A549 (cell line): ENCODE data around the gene PNPLA7. TPM values are rescaled to one million over a fixed set of nuclear protein-coding genes. Genes with fewer than 3 reads are reported as not detected.
A peak's percentile ranks its signal among the peaks of the same experiment; 100 is the strongest.
"Not testable (repeated sequence)": the region's sequence is repeated elsewhere in the genome, so short reads cannot be mapped to it uniquely, and the experiment has no call there.

Experiments
- ATAC-seq, 2 experiments: fragments of 200-7000 bp in 1 of 2; fragments of >200 bp in 1 of 2; cut with Nextera tagmentation in 1 of 2; cut with Tn5 transposase in 1 of 2; 3 replicates each; pipeline versions ENCODE4 v1.8.0 to v1.9.1; 2018 to 2020; ENCODE audit warnings: mild to moderate bottlenecking in 1 of 2, moderate library complexity in 1 of 2
- CTCF ChIA-PET: fragments of 300-600 bp; sonication (Branson Sonifier 250); formaldehyde crosslinking; extraction: SDS; loops from one replicate; lab custom pipeline; 2021; ENCODE audit warnings: antibody characterized with exemption, inconsistent platforms; lab: Yijun Ruan, JAX
- POLR2A ChIA-PET: fragments of 350-600 bp; formaldehyde crosslinking; extraction: SDS; loops from one replicate; lab custom pipeline; 2021; ENCODE audit warnings: antibody characterized with exemption, inconsistent platforms; lab: Yijun Ruan, JAX
- DNase-seq, 2 experiments: peaks; one replicate each; pipeline versions ENCODE4 v3.0.0 to v3.0.0-alpha.2; 2011 to 2016; ENCODE audit warnings: low read depth in 1 of 2, low spot score in 1 of 2
- FAIRE-seq: peaks from 2 replicates; lab custom pipeline; 2011; peaks lifted over from hg19 to GRCh38; lab: Jason Lieb, UNC
- H3K27ac ChIP-seq, 2 experiments: fragments of >200 bp; sonication (Bioruptor Twin); formaldehyde crosslinking; 3 replicates each; pipeline ENCODE4 v1.5.1; 2016 to 2017
- H3K4me1 ChIP-seq: fragments of >200 bp; sonication (Bioruptor Twin); formaldehyde crosslinking; 3 replicates; pipeline ENCODE4 v1.6.1; 2016
- H3K4me2 ChIP-seq: fragments of >200 bp; sonication (Bioruptor Twin); formaldehyde crosslinking; 3 replicates; pipeline ENCODE4 v1.6.1; 2016
- H3K4me3 ChIP-seq: fragments of >200 bp; sonication (Bioruptor Twin); formaldehyde crosslinking; 3 replicates; pipeline ENCODE4 v1.5.1; 2016
- H3K9me3 ChIP-seq: fragments of >200 bp; sonication (Bioruptor Twin); formaldehyde crosslinking; 3 replicates; pipeline ENCODE4 v1.6.1; 2016
- BHLHE40 ChIP-seq: IDR thresholded peaks from 2 replicates; pipeline ENCODE4 v1.6.1; 2012; ENCODE audit warnings: low read depth, low read length, inconsistent platforms
- CBX8 ChIP-seq: fragments of 200-600 bp; sonication (generic); IDR thresholded peaks from 2 replicates; pipeline ENCODE4 v1.6.1; 2016
- E2F6 ChIP-seq: IDR thresholded peaks from 2 replicates; pipeline ENCODE4 v1.6.1; 2012; ENCODE audit warnings: low read depth, borderline replicate concordance
- ESRRA ChIP-seq: fragments of 150-350 bp; IDR thresholded peaks from 2 replicates; pipeline ENCODE4 v1.6.1; 2014; ENCODE audit warnings: mild to moderate bottlenecking, low read length, borderline replicate concordance
- FOSL2 ChIP-seq, 2 experiments: fragments of 450-650 bp in 1 of 2; fragments of >200 bp in 1 of 2; sonication (Bioruptor Twin) in 1 of 2; formaldehyde crosslinking; IDR thresholded peaks; 2 replicates each; pipeline versions ENCODE4 v1.5.0 to v1.6.1; 2016 to 2020; ENCODE audit warnings: mild to moderate bottlenecking in 1 of 2, moderate library complexity in 1 of 2
- FOXS1 ChIP-seq: fragments of 250-450 bp; sonication (Bioruptor Pico); IDR thresholded peaks from 2 replicates; pipeline ENCODE4 v1.5.0; 2020; ENCODE audit warnings: mild to moderate bottlenecking, moderate library complexity
- HOXA7 ChIP-seq: fragments of 250-450 bp; sonication (Bioruptor Pico); IDR thresholded peaks from 2 replicates; pipeline ENCODE4 v1.5.0; 2020; ENCODE audit warnings: mild to moderate bottlenecking, moderate library complexity
- HOXB13 ChIP-seq: fragments of 250-450 bp; sonication (Bioruptor Pico); IDR thresholded peaks from 2 replicates; pipeline ENCODE4 v1.5.0; 2020; ENCODE audit warnings: low read depth, mild to moderate bottlenecking, moderate library complexity
- KDM1A ChIP-seq: fragments of 200-600 bp; sonication (generic); IDR thresholded peaks from 2 replicates; pipeline ENCODE4 v1.6.1; 2016; ENCODE audit warnings: low read depth, mild to moderate bottlenecking
- MAFK ChIP-seq: fragments of 450-650 bp; IDR thresholded peaks from 2 replicates; pipeline ENCODE4 v1.6.1; 2014; ENCODE audit not compliant: partially characterized antibody
- NFE2L2 ChIP-seq: fragments of 150-350 bp; conservative IDR thresholded peaks from 2 replicates; pipeline ENCODE4 v1.6.1; 2014; ENCODE audit warnings: low read length
- NPAS2 ChIP-seq: fragments of 250-450 bp; sonication (Bioruptor Pico); IDR thresholded peaks from 2 replicates; pipeline ENCODE4 v1.8.0; 2022; ENCODE audit warnings: mild to moderate bottlenecking, moderate library complexity, borderline replicate concordance
- POLR2A ChIP-seq: IDR thresholded peaks from 2 replicates; pipeline ENCODE4 v1.6.1; 2012; ENCODE audit warnings: mild to moderate bottlenecking, low read length
- TP53 ChIP-seq: fragments of 250-450 bp; sonication (Bioruptor Pico); IDR thresholded peaks from 2 replicates; pipeline ENCODE4 v1.5.0; 2021; ENCODE audit warnings: mild to moderate bottlenecking, moderate library complexity
- ZNF302 ChIP-seq: fragments of 250-450 bp; sonication (Bioruptor Pico); IDR thresholded peaks from 2 replicates; pipeline ENCODE4 v1.9.0; 2021; ENCODE audit warnings: inconsistent platforms, mild to moderate bottlenecking, moderate library complexity
- WGBS: methylation state at CpG from one replicate; pipeline ENCODE4 v1.1.6; 2017; ENCODE audit errors: missing lambda C conversion rate; 5-methylcytosine and 5-hydroxymethylcytosine counted together
- polyA plus RNA-seq, 4 experiments: library from polyadenylated mRNA; depleted of rRNA in 3 of 4; stranded (reverse); fragments of >200 nt; fragmentation: RNase III in 1 of 4; extraction: RNeasy Plus Mini Kit Qiagen cat#74134 plus additional on column Dnase treatment in 1 of 4; gene quantifications; 2 replicates in 3 of 4; 3 replicates in 1 of 4; pipeline ENCODE4 v1.2.3, GENCODE V29; 2011 to 2017
- TF ChIP-seq, protein P1 (sequence below): IDR thresholded peaks from 2 replicates; pipeline ENCODE4 v1.6.1; 2012
- TF ChIP-seq, protein P2 (sequence below): fragments of 250-450 bp; sonication (Bioruptor Pico); IDR thresholded peaks from 2 replicates; pipeline ENCODE4 v1.5.0; 2021; ENCODE audit warnings: mild to moderate bottlenecking, moderate library complexity, borderline replicate concordance

The PNPLA7 gene
- polyA plus RNA-seq, 2 of the 4 experiments (the other 2 are of a cell fraction), result 0.31 to 1.1 TPM

- TF ChIP-seq FOXS1 (CRISPR knock-in tag), result no peak
- TF ChIP-seq KDM1A, result no peak
Measured at GRCh38 chr9:137515338-137515724, 34.9 kb downstream of the PNPLA7 start (continued).

DNA sequence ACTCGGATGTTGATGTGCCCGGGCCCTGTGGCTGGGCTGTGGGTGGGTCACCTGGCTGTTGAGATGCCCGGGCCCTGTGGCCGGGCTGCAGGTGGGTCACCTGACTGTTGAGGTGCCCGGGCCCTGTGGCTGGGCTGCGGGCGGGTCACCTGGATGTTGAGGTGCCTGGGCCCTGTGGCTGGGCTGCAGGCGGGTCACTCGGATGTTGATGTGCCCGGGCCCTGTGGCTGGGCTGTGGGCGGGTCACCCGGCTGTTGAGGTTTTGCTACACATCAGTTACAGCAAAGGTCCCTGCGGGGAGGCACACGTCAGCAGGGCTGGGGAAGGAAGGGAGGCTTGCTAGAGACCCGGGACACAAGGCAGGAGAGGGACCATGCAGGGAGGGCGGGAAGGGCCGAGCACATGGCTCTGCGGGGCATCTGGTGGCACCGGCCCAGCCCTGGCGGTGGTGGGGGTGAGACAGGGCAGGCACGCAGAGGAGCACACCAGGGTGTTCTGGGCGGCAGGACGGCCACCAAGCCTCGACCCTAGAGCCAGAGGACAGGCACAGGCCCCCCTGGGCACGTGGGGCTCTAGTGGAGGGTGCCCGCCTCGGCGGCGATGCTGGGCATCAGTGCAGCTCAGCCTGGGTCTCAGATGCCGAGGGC lies 35.4 kb downstream of the PNPLA7 start:
- Histone ChIP-seq H3K4me3 (no peak overlapping the region), H3K27ac (no peak overlapping the region), H3K9me3 (no peaks in the 10 kb centered on the region), H3K4me2 (no peak overlapping the region), H3K4me1 (no peaks in the 10 kb centered on the region)
- ATAC-seq (peak; percentile 50 to 58), DNase-seq (no peak)
- POLR2A ChIA-PET, result no interaction called here
- WGBS, result 89% methylated on average over 19 of the region's 30 CpGs
- TF ChIP-seq NFE2L2 (no peak), POLR2A (no peak), BHLHE40 (no peak), FOXS1 (CRISPR knock-in tag) (no peak), E2F6 (no peak), CBX8 (no peak), TP53 (CRISPR knock-in tag) (no peak), HOXA7 (CRISPR knock-in tag) (no peak), KDM1A (no peak)
- TF ChIP-seq, protein P1, sequence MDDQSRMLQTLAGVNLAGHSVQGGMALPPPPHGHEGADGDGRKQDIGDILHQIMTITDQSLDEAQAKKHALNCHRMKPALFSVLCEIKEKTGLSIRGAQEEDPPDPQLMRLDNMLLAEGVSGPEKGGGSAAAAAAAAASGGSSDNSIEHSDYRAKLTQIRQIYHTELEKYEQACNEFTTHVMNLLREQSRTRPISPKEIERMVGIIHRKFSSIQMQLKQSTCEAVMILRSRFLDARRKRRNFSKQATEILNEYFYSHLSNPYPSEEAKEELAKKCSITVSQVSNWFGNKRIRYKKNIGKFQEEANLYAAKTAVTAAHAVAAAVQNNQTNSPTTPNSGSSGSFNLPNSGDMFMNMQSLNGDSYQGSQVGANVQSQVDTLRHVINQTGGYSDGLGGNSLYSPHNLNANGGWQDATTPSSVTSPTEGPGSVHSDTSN, result no peak
- TF ChIP-seq, all 56 proteins: peak for 0
- CTCF ChIA-PET, result no interaction called here
- no peak for FAIRE-seq

GRCh38 chr9:137513801-137514570 lies 36.2 kb downstream of the PNPLA7 start:
- DNase-seq, POLR2A ChIA-PET: not testable (repeated sequence)
- CTCF ChIA-PET, result interaction anchor here (0.8 to 1.5 kb wide), 3 partner anchors 11 to 15 kb away, joined by 4 to 5 read pairs (median 5); no protein-coding TSS in a partner anchor

GRCh38 chr9:137513136-137513535 lies 37.1 kb downstream of the PNPLA7 start:
- ATAC-seq, H3K4me3 ChIP-seq, DNase-seq, H3K4me2 ChIP-seq, H3K4me1 ChIP-seq, H3K27ac ChIP-seq, FAIRE-seq, H3K9me3 ChIP-seq: not testable (repeated sequence)
- ChIA-PET CTCF (interaction anchor here (0.5 to 1.5 kb wide), 6 partner anchors 12 to 274 kb away, joined by 3 to 5 read pairs (median 4); no protein-coding TSS in a partner anchor), POLR2A (interaction anchor here (1.0 kb wide), 1 partner anchor 90 kb away, joined by 3 read pairs; the partner anchor contains the start of genes EXD3 and NOXA1)
- 94% methylated on average over 5 of the region's 5 CpGs for WGBS

More at GRCh38 chr9:137513801-137514570, 36.2 kb downstream of the PNPLA7 start:
- not testable (repeated sequence) for ATAC-seq, H3K4me3 ChIP-seq, FAIRE-seq, H3K27ac ChIP-seq, H3K4me2 ChIP-seq, H3K4me1 ChIP-seq, H3K9me3 ChIP-seq
- WGBS, result 88% methylated on average over 19 of the region's 42 CpGs

DNA sequence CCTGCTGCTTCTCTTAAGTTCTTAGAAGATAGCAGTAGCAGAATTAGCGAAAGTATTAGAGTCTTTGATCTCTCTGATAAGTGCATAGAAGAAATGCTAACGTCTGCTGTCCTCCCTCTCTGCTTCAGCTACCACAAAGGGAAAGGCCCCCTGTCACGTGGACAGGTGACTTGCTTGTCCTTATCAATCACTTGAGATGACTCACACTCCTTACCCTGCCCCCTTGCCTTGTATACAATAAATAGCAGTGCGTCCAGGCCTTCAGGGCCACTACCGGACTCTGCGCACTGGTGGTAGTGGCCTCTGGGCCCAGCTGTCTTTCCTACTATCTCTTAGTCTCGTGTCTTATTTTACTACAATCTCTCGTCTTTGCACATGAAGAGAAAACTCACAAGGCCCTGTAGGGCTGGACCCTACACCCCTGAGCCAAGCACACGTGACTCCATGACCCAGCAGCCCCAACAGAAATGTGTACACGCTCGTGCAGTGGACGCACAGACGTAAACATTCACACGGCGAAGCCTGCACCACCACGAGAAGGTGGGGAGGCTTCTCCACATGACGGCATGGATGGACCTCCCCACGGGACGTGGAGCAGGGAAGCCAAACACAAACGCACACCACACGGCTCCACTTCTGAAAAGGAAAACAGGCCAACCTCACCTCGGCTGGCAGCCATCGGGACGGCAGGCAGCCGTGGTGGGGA lies 38.3 kb downstream of the PNPLA7 start:
- ChIA-PET POLR2A (no interaction called here), CTCF (no interaction called here)
- no peak overlapping the region for H3K27ac ChIP-seq
- ATAC-seq (no peak), FAIRE-seq (no peak), DNase-seq (no peak)
- no peaks in the 10 kb centered on the region for H3K4me1 ChIP-seq
- H3K9me3 ChIP-seq, result no peaks in the 10 kb centered on the region
- H3K4me3 ChIP-seq, result no peak overlapping the region
- no peak overlapping the region for H3K4me2 ChIP-seq
- WGBS, result 84% methylated on average over 25 of the region's 25 CpGs
- no peak for TF ChIP-seq MAFK
- no peak for TF ChIP-seq BHLHE40
- TF ChIP-seq, protein P2, sequence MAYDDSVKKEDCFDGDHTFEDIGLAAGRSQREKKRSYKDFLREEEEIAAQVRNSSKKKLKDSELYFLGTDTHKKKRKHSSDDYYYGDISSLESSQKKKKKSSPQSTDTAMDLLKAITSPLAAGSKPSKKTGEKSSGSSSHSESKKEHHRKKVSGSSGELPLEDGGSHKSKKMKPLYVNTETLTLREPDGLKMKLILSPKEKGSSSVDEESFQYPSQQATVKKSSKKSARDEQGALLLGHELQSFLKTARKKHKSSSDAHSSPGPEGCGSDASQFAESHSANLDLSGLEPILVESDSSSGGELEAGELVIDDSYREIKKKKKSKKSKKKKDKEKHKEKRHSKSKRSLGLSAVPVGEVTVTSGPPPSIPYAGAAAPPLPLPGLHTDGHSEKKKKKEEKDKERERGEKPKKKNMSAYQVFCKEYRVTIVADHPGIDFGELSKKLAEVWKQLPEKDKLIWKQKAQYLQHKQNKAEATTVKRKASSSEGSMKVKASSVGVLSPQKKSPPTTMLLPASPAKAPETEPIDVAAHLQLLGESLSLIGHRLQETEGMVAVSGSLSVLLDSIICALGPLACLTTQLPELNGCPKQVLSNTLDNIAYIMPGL (CRISPR knock-in tag), result no peak
- TF ChIP-seq HOXA7 (CRISPR knock-in tag), result no peak
- TF ChIP-seq, protein P1, result no peak
- no peak for TF ChIP-seq NPAS2 (CRISPR knock-in tag)
- no peak for TF ChIP-seq HOXB13
- TF ChIP-seq FOSL2 (IDR thresholded peaks at IDR 0.05), result no peak
- no peak for TF ChIP-seq FOSL2 (CRISPR knock-in tag; IDR thresholded peaks at IDR 0.05)
- TF ChIP-seq ZNF302 (CRISPR knock-in tag), result no peak
- TF ChIP-seq ESRRA, result no peak
